ENCODE data around the gene ZNF76. TPM values are rescaled to one million over a fixed set of nuclear protein-coding genes. Genes with fewer than 3 reads are reported as not detected.

Gene ZNF76
- total and polyA plus RNA-seq, 2 of the 13 experiments (the other 11 are each of a cell fraction or from before 2014, with no cell fraction given), result 13.2 to 26.4 TPM

- under 1% methylated on average over 62 of the region's 77 CpGs for WGBS (ENCODE audit: low lambda C conversion rate)
- in situ Hi-C loops (cut with HindIII; ENCODE audit: extremely low pct_ligation_motif_present, low pct_unique_long_range_greater_than_20kb), result loop anchor here (5.0 kb wide), 2 partner anchors 65 to 110 kb away; partner anchors contain the start of gene FANCE
- H3K4me1 ChIP-seq (ENCODE audit: insufficient read depth, low read length), result peaks cover 40% of the 10 kb centered on the region
- TF ChIP-seq SMYD3 (CRISPR knock-in tag; IDR thresholded peaks at IDR 0.05) (no peak), ZBTB20 (CRISPR knock-in tag; IDR thresholded peaks at IDR 0.05; ENCODE audit: borderline replicate concordance, low read depth) (peak; percentile 38; the same call in 1 of the 2 replicates), ZBTB34 (CRISPR knock-in tag; IDR thresholded peaks at IDR 0.05) (no peak; the same call in 1 of the 2 replicates), SKIL (CRISPR knock-in tag; IDR thresholded peaks at IDR 0.05; ENCODE audit: borderline replicate concordance) (peak; percentile 64), MYNN (CRISPR knock-in tag; IDR thresholded peaks at IDR 0.05; ENCODE audit: low read depth) (peak; percentile 79; the same call in 1 of the 2 replicates), KDM2A (CRISPR knock-in tag; IDR thresholded peaks at IDR 0.05; ENCODE audit: borderline replicate concordance, low read depth) (peak; percentile 96), RBM22 (optimal IDR thresholded peaks at IDR 0.05; ENCODE audit: low read length) (no peak), TRIM22 (IDR thresholded peaks at IDR 0.05) (no peak), ZNF253 (CRISPR knock-in tag; IDR thresholded peaks at IDR 0.05; ENCODE audit: borderline replicate concordance) (0 out of 2 replicates have a peak, but pooled peaks have one; percentile 57), ATF7-NPFF (CRISPR knock-in tag; IDR thresholded peaks at IDR 0.05; ENCODE audit: low read depth) (peak; percentile 85; the same call in 1 of the 2 replicates), NR1H2 (CRISPR knock-in tag; IDR thresholded peaks at IDR 0.05; ENCODE audit: borderline replicate concordance, low read depth) (no peak), SSRP1 (CRISPR knock-in tag; IDR thresholded peaks at IDR 0.05) (0 out of 2 replicates have a peak, but pooled peaks have one; percentile 88), RNF2 (conservative IDR thresholded peaks at IDR 0.05; ENCODE audit: low read depth) (0 out of 2 replicates have a peak, but pooled peaks have one; percentile 31), ZBTB25 (CRISPR knock-in tag; IDR thresholded peaks at IDR 0.05) (peak; percentile 90; the same call in 1 of the 2 replicates)
These were observed 82.9 kb downstream of the ZNF76 start, which contains the start of gene PPARD for GRCh38 chr6:35342258-35343091. PPARD (plus strand) TSS chr6:35342558; CDS start chr6:35411088, 68,530 bp downstream.

More at GRCh38 chr6:35342258-35343091, 82.9 kb downstream of the ZNF76 start, which contains the start of gene PPARD:
- FAIRE-seq, result peak; percentile 86
- peaks cover 20% of the 10 kb centered on the region for H3K79me2 ChIP-seq (ENCODE audit: insufficient read depth, low read length)
- H3K4me2 ChIP-seq (ENCODE audit: low read depth, low read length), result peak within 1 kb of the TSS; percentile 97
- no peak within 1 kb of the TSS for H2AFZ ChIP-seq (ENCODE audit: low read length)
- ChIA-PET POLR2A (interaction anchor here (0.6 to 4.3 kb wide), 12 partner anchors 10 to 155 kb away, joined by 3 to 19 read pairs (median 4); partner anchors contain the start of genes FANCE, RPL10A and ZNF76), CTCF (ENCODE audit: low intra/inter-chr PET ratio, low total read pairs) (interaction anchor here (0.6 to 3.5 kb wide), 8 partner anchors 10 to 125 kb away, joined by 3 to 87 read pairs (median 4); partner anchors contain the start of genes DEF6, FANCE and RPL10A)
- H3K9ac ChIP-seq (ENCODE audit: insufficient read depth, low read depth, low read length), result peak within 1 kb of the TSS; percentile 83
- no peaks in the 10 kb centered on the region for H3K9me3 ChIP-seq (ENCODE audit: low read length)
- intact Hi-C loops (cut with micrococcal nuclease; ENCODE audit: unreplicated experiment), result loop anchor here (1.0 kb wide), 5 partner anchors 45 to 154 kb away; partner anchors contain the start of genes DEF6 and RPL10A
- H3K36me3 ChIP-seq (replicated peaks in 1 of 2; ENCODE audit: control insufficient read depth in 1 of 2, insufficient read depth in 2 of 2, low read length in 2 of 2), result peaks cover 4 to 19% of the 10 kb centered on the region in 2 experiments; a peak in 4 of 5 replicates
- no TSS peak for BruUV-seq (replicated peaks)
- peak; percentile 95 for ATAC-seq
- no peaks in the 10 kb centered on the region for H4K20me1 ChIP-seq (ENCODE audit: insufficient read depth, low read length)
- DNase-seq (ENCODE audit: low spot score), result peak; percentile 93
- peak within 1 kb of the TSS; percentile 46 for H3K27ac ChIP-seq (ENCODE audit: extremely low read length, insufficient read depth, low read length)
- no peaks in the 10 kb centered on the region; a peak in 1 of 5 replicates for H3K27me3 ChIP-seq (ENCODE audit: control insufficient read depth in 1 of 2, insufficient read depth in 2 of 2, low read length in 2 of 2)
- H3K4me3 ChIP-seq (replicated peaks in 1 of 3; ENCODE audit: insufficient read depth in 1 of 3, low read depth in 2 of 3, low read length in 3 of 3), result peak within 1 kb of the TSS; percentile 74 to 89 (median 87)
